Mesenchymal stem cell (in vitro differentiated cells and primary cell): ENCODE results near the gene PRSS57.
A peak's percentile ranks its signal among the peaks of the same experiment; 100 is the strongest.
"Not testable (repeated sequence)": the region's sequence is repeated elsewhere in the genome, so short reads cannot be mapped to it uniquely, and the experiment has no call there.

ENCODE experiments used
- DNase-seq: peaks from one replicate; pipeline ENCODE4 v3.0.0-alpha.2; 2013
- H2AFZ ChIP-seq: one replicate; pipeline ENCODE4 v1.6.1; 2013; ENCODE audit warnings: low read depth, mild to moderate bottlenecking, control low read depth, inconsistent platforms, low read length, moderate library complexity
- H2AK5ac ChIP-seq: 2 replicates; pipeline ENCODE4 v1.6.1; 2013; ENCODE audit warnings: low read length, moderate library complexity, mild to moderate bottlenecking, inconsistent platforms; ENCODE audit not compliant: severe bottlenecking
- H2BK120ac ChIP-seq: one replicate; pipeline ENCODE4 v1.6.1; 2013; ENCODE audit warnings: low read depth, mild to moderate bottlenecking, inconsistent platforms, low read length, moderate library complexity
- H2BK12ac ChIP-seq, 2 experiments: one replicate each; pipeline ENCODE4 v1.6.1; 2013; ENCODE audit warnings: inconsistent platforms in 2 of 2, low read length in 2 of 2, mild to moderate bottlenecking in 2 of 2, moderate library complexity in 2 of 2, control low read depth in 1 of 2
- H2BK15ac ChIP-seq: one replicate; pipeline ENCODE4 v1.6.1; 2013; ENCODE audit warnings: mild to moderate bottlenecking, low read depth, inconsistent platforms; ENCODE audit not compliant: poor library complexity, severe bottlenecking
- H2BK5ac ChIP-seq: 2 replicates; pipeline ENCODE4 v1.6.1; 2013; ENCODE audit warnings: low read depth, mild to moderate bottlenecking, low read length, control low read depth, inconsistent platforms; ENCODE audit not compliant: poor library complexity, severe bottlenecking
- H3K14ac ChIP-seq, 2 experiments: one replicate each; pipeline ENCODE4 v1.6.1; 2013; ENCODE audit warnings: inconsistent platforms in 2 of 2, low read length in 2 of 2, control low read depth in 1 of 2, mild to moderate bottlenecking in 1 of 2, moderate library complexity in 1 of 2
- H3K18ac ChIP-seq, 2 experiments: one replicate each; pipeline ENCODE4 v1.6.1; 2013; ENCODE audit warnings: inconsistent platforms in 2 of 2, low read length in 2 of 2, control low read depth in 1 of 2, low read depth in 1 of 2, mild to moderate bottlenecking in 1 of 2
- H3K23ac ChIP-seq, 2 experiments: one replicate each; pipeline ENCODE4 v1.6.1; 2013; ENCODE audit warnings: inconsistent platforms in 2 of 2, low read length in 2 of 2, mild to moderate bottlenecking in 2 of 2, moderate library complexity in 2 of 2, control low read depth in 1 of 2
- H3K27ac ChIP-seq: 2 replicates; pipeline ENCODE4 v1.5.1; 2013; ENCODE audit warnings: mild to moderate bottlenecking, moderate library complexity, low read length, control low read depth, inconsistent platforms; ENCODE audit not compliant: poor library complexity, severe bottlenecking
- H3K27me3 ChIP-seq, 2 experiments: 2 replicates each; pipeline versions ENCODE4 v1.6.1 to v1.7.0; 2013; ENCODE audit warnings: low read length in 2 of 2, mild to moderate bottlenecking in 2 of 2, moderate library complexity in 2 of 2, control low read depth in 1 of 2, inconsistent platforms in 1 of 2; ENCODE audit not compliant: control insufficient read depth in 1 of 2, insufficient read depth in 1 of 2
- H3K36me3 ChIP-seq, 2 experiments: 2 replicates each; pipeline versions ENCODE4 v1.6.1 to v1.7.0; 2013; ENCODE audit warnings: low read length in 2 of 2, control low read depth in 1 of 2, inconsistent platforms in 1 of 2, low read depth in 1 of 2, mild to moderate bottlenecking in 1 of 2; ENCODE audit not compliant: insufficient read depth in 2 of 2, control insufficient read depth in 1 of 2
- H3K4ac ChIP-seq, 2 experiments: one replicate each; pipeline ENCODE4 v1.6.1; 2013; ENCODE audit warnings: inconsistent platforms in 2 of 2, low read length in 2 of 2, mild to moderate bottlenecking in 2 of 2, moderate library complexity in 2 of 2, control low read depth in 1 of 2, low read depth in 1 of 2
- H3K4me1 ChIP-seq: 2 replicates; pipeline ENCODE4 v1.6.1; 2013; ENCODE audit warnings: low read depth, low read length, control low read depth; ENCODE audit not compliant: control insufficient read depth, insufficient read depth
- H3K4me2 ChIP-seq: 2 replicates; pipeline ENCODE4 v1.6.1; 2013; ENCODE audit warnings: low read length, mild to moderate bottlenecking, inconsistent platforms; ENCODE audit not compliant: poor library complexity, severe bottlenecking
- H3K4me3 ChIP-seq, 2 experiments: 2 replicates each; pipeline versions ENCODE4 v1.5.1 to v1.7.0; 2013; ENCODE audit warnings: low read length in 2 of 2, mild to moderate bottlenecking in 2 of 2, control low read depth in 1 of 2, low read depth in 1 of 2; ENCODE audit not compliant: insufficient read depth in 1 of 2
- H3K79me1 ChIP-seq: replicated peaks from 2 replicates; pipeline ENCODE4 v1.6.1; 2013; ENCODE audit warnings: mild to moderate bottlenecking, control low read depth, low read length, inconsistent platforms; ENCODE audit not compliant: poor library complexity, severe bottlenecking
- H3K9ac ChIP-seq: 2 replicates; pipeline ENCODE4 v1.7.0; 2013; ENCODE audit warnings: mild to moderate bottlenecking, low read length, moderate library complexity
- H3K9me3 ChIP-seq: 2 replicates; pipeline ENCODE4 v1.7.0; 2013; ENCODE audit warnings: mild to moderate bottlenecking, low read length; ENCODE audit not compliant: control insufficient read depth
- H4K8ac ChIP-seq: one replicate; pipeline ENCODE4 v1.6.1; 2013; ENCODE audit warnings: inconsistent platforms, mild to moderate bottlenecking, low read length, moderate library complexity
- H4K91ac ChIP-seq: one replicate; pipeline ENCODE4 v1.6.1; 2013; ENCODE audit warnings: mild to moderate bottlenecking, low read length, inconsistent platforms
- WGBS: methylation state at CpG from one replicate; pipeline ENCODE4 v1.1.7; 2013; ENCODE audit warnings: mixed read lengths; 5-methylcytosine and 5-hydroxymethylcytosine counted together

PRSS57 gene

DNA sequence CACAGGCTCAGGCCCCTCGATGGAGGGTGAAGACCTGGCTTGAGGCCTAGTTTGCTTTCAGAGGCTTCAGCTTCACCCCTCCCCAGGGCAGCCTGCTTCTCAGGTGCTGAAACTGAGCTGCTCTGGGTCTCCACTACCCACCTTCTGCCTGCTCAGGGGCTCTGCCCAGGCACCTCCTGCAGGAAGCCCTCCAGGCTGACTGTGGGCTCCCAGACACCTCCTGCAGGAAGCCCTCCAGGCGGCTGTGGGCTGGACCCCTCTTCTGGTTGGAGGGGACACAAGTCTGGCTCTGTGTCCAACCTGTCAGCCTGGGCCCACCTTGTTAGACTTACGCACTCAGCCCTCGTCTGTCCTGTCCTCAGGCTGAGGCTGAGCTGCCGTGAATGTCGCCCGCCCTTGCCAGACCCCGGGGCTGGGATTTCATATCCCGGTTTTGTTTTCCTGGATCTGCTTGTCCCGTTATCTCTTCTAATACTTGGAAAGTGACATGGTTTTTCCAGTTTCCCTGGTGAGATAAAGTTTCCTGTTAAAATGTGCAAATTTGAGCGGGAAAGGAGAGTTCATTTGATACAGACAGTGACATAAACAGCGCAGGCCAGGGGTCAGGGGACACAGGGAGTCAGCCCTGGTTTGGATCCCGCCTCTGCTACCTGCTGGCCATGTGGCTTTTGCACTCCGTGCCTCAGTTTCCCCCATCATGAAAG, 34.9 kb upstream of the PRSS57 start:
- H3K14ac ChIP-seq = no peak overlapping the region
- H3K36me3 ChIP-seq = peaks cover 13 to 46% of the 10 kb centered on the region in 2 experiments
- H2AK5ac ChIP-seq = no peak overlapping the region
- WGBS = 84% methylated on average over 14 of the region's 14 CpGs
- peaks cover 5% of the 10 kb centered on the region for H3K79me1 ChIP-seq
- no peak overlapping the region for H4K91ac ChIP-seq
- H3K27me3 ChIP-seq = no peaks in the 10 kb centered on the region
- H4K8ac ChIP-seq = no peak overlapping the region
- H3K4me2 ChIP-seq = no peak overlapping the region
- H2BK15ac ChIP-seq = no peak overlapping the region
- no peaks in the 10 kb centered on the region for H3K9me3 ChIP-seq
- no peak overlapping the region for H2AFZ ChIP-seq
- H3K18ac ChIP-seq = no peak overlapping the region
- H3K4me3 ChIP-seq = no peak overlapping the region
- H2BK5ac ChIP-seq = no peak overlapping the region
- H3K4ac ChIP-seq = no peak overlapping the region
- no peak overlapping the region for H2BK12ac ChIP-seq
- H3K23ac ChIP-seq = no peak overlapping the region
- H3K4me1 ChIP-seq = peaks cover 8% of the 10 kb centered on the region
- H3K9ac ChIP-seq = no peak overlapping the region
- H3K27ac ChIP-seq = no peak overlapping the region
- H2BK120ac ChIP-seq = no peak overlapping the region
- DNase-seq = no peak

- DNase-seq, H3K4me2 ChIP-seq, H3K9me3 ChIP-seq, H2BK5ac ChIP-seq, H2AK5ac ChIP-seq, H3K27me3 ChIP-seq, H4K91ac ChIP-seq, H3K9ac ChIP-seq, H3K4me1 ChIP-seq, H3K79me1 ChIP-seq, H3K27ac ChIP-seq, H3K14ac ChIP-seq, H4K8ac ChIP-seq, H3K18ac ChIP-seq, H3K23ac ChIP-seq, H3K4ac ChIP-seq, H2BK120ac ChIP-seq, H2BK15ac ChIP-seq, H3K4me3 ChIP-seq, H2BK12ac ChIP-seq, H2AFZ ChIP-seq: not testable (repeated sequence)
- 91% methylated on average over 15 of the region's 15 CpGs for WGBS
- H3K36me3 ChIP-seq = peaks cover 13 to 49% of the 10 kb centered on the region in 2 experiments
These were observed 34.3 kb upstream of the PRSS57 start for GRCh38 chr19:729564-729963.

GRCh38 chr19:728011-728410, 32.8 kb upstream of the PRSS57 start:
- no peak overlapping the region for H2BK5ac ChIP-seq
- no peak overlapping the region for H3K23ac ChIP-seq
- no peaks in the 10 kb centered on the region for H3K9me3 ChIP-seq
- peaks cover 14% of the 10 kb centered on the region for H3K79me1 ChIP-seq
- H3K36me3 ChIP-seq = peaks cover 7 to 49% of the 10 kb centered on the region in 2 experiments
- H3K18ac ChIP-seq = peak overlapping the region in 1 of 2 experiments; percentile 72
- no peaks in the 10 kb centered on the region for H3K27me3 ChIP-seq
- H2BK120ac ChIP-seq = no peak overlapping the region
- H2AK5ac ChIP-seq = no peak overlapping the region
- H4K91ac ChIP-seq = peak overlapping the region; percentile 69
- no peak overlapping the region for H3K4me2 ChIP-seq
- H3K4me1 ChIP-seq = peaks cover 3% of the 10 kb centered on the region
- peak overlapping the region; percentile 81 for H4K8ac ChIP-seq
- no peak overlapping the region for H3K4me3 ChIP-seq
- no peak overlapping the region for H2BK12ac ChIP-seq
- peak overlapping the region in 1 of 2 experiments; percentile 75 for H3K4ac ChIP-seq
- no peak overlapping the region for H2AFZ ChIP-seq
- H3K9ac ChIP-seq = no peak overlapping the region
- H3K14ac ChIP-seq = peak overlapping the region in 1 of 2 experiments; percentile 22
- WGBS = 68% methylated on average over 26 of the region's 26 CpGs
- no peak for DNase-seq
- H3K27ac ChIP-seq = no peak overlapping the region
- H2BK15ac ChIP-seq = no peak overlapping the region

DNA sequence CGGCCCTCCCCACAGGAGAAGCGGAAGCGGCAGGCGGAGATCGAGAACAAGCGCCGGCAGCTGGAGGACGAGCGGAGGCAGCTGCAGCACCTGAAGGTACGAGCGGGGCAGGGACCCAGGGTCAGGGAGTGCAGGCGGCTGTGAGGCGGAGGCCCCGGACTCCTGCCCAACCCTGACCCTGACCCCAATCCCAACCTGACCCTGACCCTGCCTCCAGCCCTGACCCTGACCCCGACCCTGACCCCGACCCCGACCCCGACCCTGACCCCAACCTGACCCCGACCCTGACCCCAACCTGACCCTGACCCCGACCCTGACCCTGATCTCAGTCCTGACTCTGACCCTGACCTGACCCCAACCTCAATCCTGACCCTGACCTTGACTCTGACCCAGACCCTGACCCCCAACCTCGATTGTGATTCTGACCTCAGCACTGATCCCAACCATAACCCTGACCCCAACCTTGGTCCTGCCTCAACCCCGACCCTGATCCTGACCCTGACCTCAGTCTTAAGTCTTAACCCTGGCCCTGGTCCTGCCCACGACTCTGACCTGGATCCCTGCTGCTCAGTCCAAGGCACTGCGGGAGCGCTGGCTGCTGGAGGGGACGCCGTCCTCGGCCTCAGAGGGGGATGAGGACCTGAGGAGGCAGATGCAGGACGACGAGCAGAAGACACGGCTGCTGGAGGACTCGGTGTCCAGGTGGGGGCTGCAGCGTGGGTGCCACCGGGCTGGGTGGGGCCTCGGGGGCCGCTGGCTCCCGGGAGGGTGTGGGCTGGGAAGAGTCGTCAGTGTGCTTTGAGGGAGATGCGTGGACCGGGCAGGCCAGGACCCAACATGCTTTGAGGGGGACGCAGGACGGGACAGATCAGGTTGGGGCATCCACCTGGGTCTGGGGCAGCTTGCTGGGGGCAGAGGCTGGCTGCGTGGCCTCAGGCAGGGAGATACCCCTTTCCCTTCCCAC, 32.0 kb upstream of the PRSS57 start:
- Histone ChIP-seq H4K91ac (peak overlapping the region; percentile 69), H3K9ac (no peak overlapping the region), H2BK120ac (no peak overlapping the region), H3K23ac (no peak overlapping the region), H3K79me1 (peaks cover 22% of the 10 kb centered on the region), H2AK5ac (no peak overlapping the region), H3K36me3 (peaks cover 6 to 52% of the 10 kb centered on the region in 2 experiments), H2BK5ac (no peak overlapping the region), H3K4me1 (peaks cover 9% of the 10 kb centered on the region), H3K14ac (peak overlapping the region in 1 of 2 experiments; percentile 22), H4K8ac (peak overlapping the region; percentile 81), H3K4me3 (no peak overlapping the region), H3K4ac (peak overlapping the region in 1 of 2 experiments; percentile 75), H2BK12ac (no peak overlapping the region), H3K27ac (no peak overlapping the region), H2AFZ (no peak overlapping the region), H3K9me3 (no peaks in the 10 kb centered on the region), H2BK15ac (no peak overlapping the region), H3K18ac (peak overlapping the region in 1 of 2 experiments; percentile 72), H3K4me2 (no peak overlapping the region), H3K27me3 (no peaks in the 10 kb centered on the region)
- no peak for DNase-seq
- 86% methylated on average over 40 of the region's 43 CpGs for WGBS
